Parietal lobe (tissue), 2 donors: ENCODE measurements around the gene RNF187. TPM values are rescaled to one million over a fixed set of nuclear protein-coding genes. Genes with fewer than 3 reads are reported as not detected.

Experiments used
- small RNA-seq: library from RNA; depleted of rRNA; stranded (forward); fragments of <200 nt; gene quantifications from one replicate; pipeline ENCODE3, GENCODE V24; 2014; ENCODE audit warnings: low replicate concordance
- total RNA-seq: library from RNA; depleted of rRNA; stranded (reverse); fragments of >200 nt; gene quantifications from one replicate; pipeline ENCODE4 v1.2.3, GENCODE V29; 2014

The RNF187 gene
- total RNA-seq: 43.2 TPM

DNA sequence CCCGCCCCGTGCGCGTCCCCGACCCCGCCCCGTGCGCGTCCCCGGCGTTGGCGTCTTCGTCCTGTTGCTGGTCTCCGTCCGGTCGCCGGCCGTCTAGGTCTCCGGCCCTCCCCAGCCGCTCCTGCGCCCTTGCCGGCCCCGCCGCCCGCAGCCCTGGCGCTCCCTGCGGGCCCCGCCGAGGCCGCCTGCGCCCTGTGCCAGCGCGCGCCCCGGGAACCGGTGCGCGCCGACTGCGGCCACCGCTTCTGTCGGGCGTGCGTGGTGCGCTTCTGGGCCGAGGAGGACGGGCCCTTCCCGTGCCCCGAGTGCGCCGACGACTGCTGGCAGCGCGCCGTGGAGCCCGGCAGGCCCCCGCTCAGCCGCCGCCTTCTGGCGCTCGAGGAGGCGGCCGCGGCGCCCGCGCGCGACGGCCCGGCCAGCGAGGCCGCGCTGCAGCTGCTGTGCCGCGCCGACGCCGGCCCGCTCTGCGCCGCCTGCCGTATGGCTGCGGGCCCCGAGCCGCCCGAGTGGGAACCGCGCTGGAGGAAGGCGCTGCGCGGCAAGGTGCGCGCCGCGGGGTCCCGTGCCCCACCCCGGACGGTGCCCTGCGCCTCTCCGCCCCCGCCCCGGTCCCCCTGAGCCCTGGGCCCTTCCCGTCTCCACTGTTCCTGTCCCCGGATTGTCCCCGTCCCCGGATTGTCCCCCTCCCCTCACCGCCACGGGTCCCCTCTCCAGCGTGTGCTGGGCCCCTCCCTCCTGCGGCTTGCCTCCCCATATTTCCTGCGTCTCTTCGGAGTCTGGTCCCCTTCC, at the start of gene RNF187:
RNF187 (plus strand) TSS at position 47 of the 789 bp plus-strand sequence.

Small RNA genes lying within 50 kb of the gene (small RNA-seq; reads per million reads assigned to genes)
- gene MIR4666A: not detected

Other genes starting within 250 kb of the RNF187 start
- 20.0 TPM for gene TRIM11, start 80.5 kb upstream of the RNF187 start, total RNA-seq
- gene TRIM17, start 70.5 kb upstream of the RNF187 start, total RNA-seq: 2.2 TPM
- 28.2 TPM for gene RHOU, start 248.1 kb downstream of the RNF187 start, total RNA-seq